PC-3 (cell line): ENCODE data around the gene EXOSC5. TPM values are rescaled to one million over a fixed set of nuclear protein-coding genes. Genes with fewer than 3 reads are reported as not detected.
"Not testable (repeated sequence)": the region's sequence is repeated elsewhere in the genome, so short reads cannot be mapped to it uniquely, and the experiment has no call there.

ENCODE experiments used
- ATAC-seq: fragments of 200-7000 bp; cut with Tn5 transposase; 2 replicates; pipeline ENCODE4 v1.9.1; 2020; ENCODE audit warnings: mild to moderate bottlenecking, moderate library complexity
- BruUV-seq: library from RNA; stranded (reverse); fragments of 400-500 nt; replicated peaks from 2 replicates; lab custom pipeline; 2021; lab: Mats Ljungman, UMichigan
- CTCF ChIA-PET: fragments of 300-600 bp; sonication (Branson Sonifier 250); formaldehyde crosslinking; loops from one replicate; lab custom pipeline; 2022; ENCODE audit warnings: antibody characterized with exemption; lab: Charles Lee
- POLR2A ChIA-PET: fragments of 300-600 bp; sonication (Branson Sonifier 250); formaldehyde crosslinking; loops from one replicate; lab custom pipeline; 2022; ENCODE audit warnings: antibody characterized with exemption; ENCODE audit not compliant: unreplicated experiment; lab: Charles Lee
- DNase-seq: peaks from one replicate; pipeline ENCODE4 v3.0.0-alpha.2; 2015
- H2AFZ ChIP-seq: fragments of 300-600 bp; sonication (generic); 2 replicates; pipeline ENCODE4 v1.6.0; 2016; ENCODE audit warnings: antibody characterized with exemption, low read length
- H3F3A ChIP-seq: fragments of 300-600 bp; sonication (generic); one replicate; pipeline ENCODE4 v1.6.0; 2017; ENCODE audit warnings: antibody characterized with exemption, low read length, control low read depth, mild to moderate bottlenecking; ENCODE audit not compliant: unreplicated experiment
- H3K27ac ChIP-seq: fragments of 300-600 bp; sonication (generic); 2 replicates; pipeline ENCODE4 v1.5.1; 2016; ENCODE audit warnings: mild to moderate bottlenecking, low read length
- H3K27me3 ChIP-seq: fragments of 300-600 bp; sonication (generic); 2 replicates; pipeline ENCODE4 v1.6.1; 2016; ENCODE audit warnings: low read length, mixed read lengths
- H3K36me3 ChIP-seq: fragments of 300-600 bp; sonication (generic); 2 replicates; pipeline ENCODE4 v1.6.1; 2016; ENCODE audit warnings: low read depth, mixed run types, low read length, mixed read lengths
- H3K4me1 ChIP-seq: fragments of 300-600 bp; sonication (generic); 2 replicates; pipeline ENCODE4 v1.5.1; 2016; ENCODE audit warnings: low read length; ENCODE audit not compliant: insufficient read depth
- H3K4me2 ChIP-seq: fragments of 300-600 bp; sonication (generic); 2 replicates; pipeline ENCODE4 v1.6.0; 2016; ENCODE audit warnings: low read length
- H3K4me3 ChIP-seq: fragments of 300-600 bp; sonication (generic); 2 replicates; pipeline ENCODE4 v1.5.1; 2016; ENCODE audit warnings: mild to moderate bottlenecking, low read length, mixed read lengths
- H3K79me2 ChIP-seq: fragments of 300-600 bp; sonication (generic); 2 replicates; pipeline ENCODE4 v1.6.1; 2017; ENCODE audit warnings: low read length, mixed read lengths
- H3K9ac ChIP-seq: fragments of 300-600 bp; sonication (generic); 2 replicates; pipeline ENCODE4 v1.6.0; 2016; ENCODE audit warnings: mild to moderate bottlenecking, low read length
- H3K9me2 ChIP-seq: fragments of 300-600 bp; sonication (generic); replicated peaks from 2 replicates; pipeline ENCODE4 v1.6.1; 2016; ENCODE audit warnings: mixed run types, low read length, mixed read lengths
- H3K9me3 ChIP-seq: fragments of 300-600 bp; sonication (generic); 2 replicates; pipeline ENCODE4 v1.6.1; 2016; ENCODE audit warnings: low read length, mixed read lengths
- H4K20me1 ChIP-seq: fragments of 300-600 bp; sonication (generic); 2 replicates; pipeline ENCODE4 v1.6.1; 2016; ENCODE audit warnings: low read length, mixed read lengths
- EZH2 ChIP-seq: fragments of 300-600 bp; sonication (generic); IDR thresholded peaks from one replicate; pipeline ENCODE4 v1.6.1; 2017; ENCODE audit warnings: antibody characterized with exemption, mild to moderate bottlenecking, low read length; ENCODE audit not compliant: unreplicated experiment
- EZH2phosphoT487 ChIP-seq: fragments of 300-600 bp; sonication (generic); IDR thresholded peaks from 2 replicates; pipeline ENCODE4 v1.6.1; 2018; ENCODE audit warnings: mild to moderate bottlenecking, antibody characterized with exemption, low read length, borderline replicate concordance
- intact Hi-C: fragments of 100-400 bp; cut with micrococcal nuclease; formaldehyde crosslinking; loops from 2 replicates; pipeline ENCODE4 v1.9.0; 2023
- total RNA-seq: library from RNA; depleted of rRNA; stranded (reverse); fragments of >200 nt; gene quantifications from 2 replicates; pipeline ENCODE4 v1.2.3, GENCODE V29; 2014
- TF ChIP-seq, protein P1 (sequence below): fragments of 300-600 bp; sonication (generic); conservative IDR thresholded peaks from 2 replicates; pipeline ENCODE4 v1.5.1; 2017; ENCODE audit warnings: antibody characterized with exemption, low read depth, mild to moderate bottlenecking, low read length

EXOSC5 gene
- total RNA-seq, 1 experiment from 2014 or later: 40.8 TPM

DNA sequence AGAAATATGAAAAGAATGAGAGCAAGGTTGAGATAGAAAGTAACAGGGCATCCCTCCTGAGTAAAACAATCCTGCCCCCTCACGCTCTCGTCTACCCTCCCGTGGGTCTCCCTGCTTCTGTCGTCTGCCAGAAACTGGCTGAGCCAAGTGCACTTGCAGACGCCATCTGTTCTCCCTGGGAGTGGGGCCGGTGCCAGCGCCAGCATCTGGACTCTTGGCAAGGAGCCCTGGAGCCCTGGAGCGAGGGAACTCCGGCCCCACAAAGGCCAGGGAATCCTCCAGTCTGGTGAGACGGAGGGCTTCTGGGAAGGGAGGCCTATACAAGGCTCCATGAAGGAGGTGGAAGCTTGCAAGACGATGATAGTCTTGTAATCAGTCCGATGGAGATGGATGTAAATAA is 23.2 kb downstream of the EXOSC5 start:
- H3K9me2 ChIP-seq: no peaks in the 10 kb centered on the region
- H3K36me3 ChIP-seq: no peaks in the 10 kb centered on the region
- no peak overlapping the region for H3K27ac ChIP-seq
- H3K4me1 ChIP-seq: no peaks in the 10 kb centered on the region
- no peak overlapping the region for H3K4me2 ChIP-seq
- H3K79me2 ChIP-seq: no peaks in the 10 kb centered on the region
- no peak for DNase-seq
- ChIA-PET CTCF (no interaction called here), POLR2A (no interaction called here)
- ATAC-seq: no peak
- TF ChIP-seq EZH2: no peak
- TF ChIP-seq, protein P1, sequence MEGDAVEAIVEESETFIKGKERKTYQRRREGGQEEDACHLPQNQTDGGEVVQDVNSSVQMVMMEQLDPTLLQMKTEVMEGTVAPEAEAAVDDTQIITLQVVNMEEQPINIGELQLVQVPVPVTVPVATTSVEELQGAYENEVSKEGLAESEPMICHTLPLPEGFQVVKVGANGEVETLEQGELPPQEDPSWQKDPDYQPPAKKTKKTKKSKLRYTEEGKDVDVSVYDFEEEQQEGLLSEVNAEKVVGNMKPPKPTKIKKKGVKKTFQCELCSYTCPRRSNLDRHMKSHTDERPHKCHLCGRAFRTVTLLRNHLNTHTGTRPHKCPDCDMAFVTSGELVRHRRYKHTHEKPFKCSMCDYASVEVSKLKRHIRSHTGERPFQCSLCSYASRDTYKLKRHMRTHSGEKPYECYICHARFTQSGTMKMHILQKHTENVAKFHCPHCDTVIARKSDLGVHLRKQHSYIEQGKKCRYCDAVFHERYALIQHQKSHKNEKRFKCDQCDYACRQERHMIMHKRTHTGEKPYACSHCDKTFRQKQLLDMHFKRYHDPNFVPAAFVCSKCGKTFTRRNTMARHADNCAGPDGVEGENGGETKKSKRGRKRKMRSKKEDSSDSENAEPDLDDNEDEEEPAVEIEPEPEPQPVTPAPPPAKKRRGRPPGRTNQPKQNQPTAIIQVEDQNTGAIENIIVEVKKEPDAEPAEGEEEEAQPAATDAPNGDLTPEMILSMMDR: no peak
- no peak overlapping the region for H3K4me3 ChIP-seq
- no peaks in the 10 kb centered on the region for H3F3A ChIP-seq
- no peaks in the 10 kb centered on the region for H3K27me3 ChIP-seq
- no peak overlapping the region for H3K9ac ChIP-seq
- H2AFZ ChIP-seq: no peak overlapping the region
- intact Hi-C loops: no loop called here
- no peaks in the 10 kb centered on the region for H4K20me1 ChIP-seq
- no TSS peak for BruUV-seq
- H3K9me3 ChIP-seq: no peaks in the 10 kb centered on the region

GRCh38 chr19:41372501-41372900 is 24.7 kb downstream of the EXOSC5 start:
- no peak for TF ChIP-seq EZH2
- TF ChIP-seq EZH2phosphoT487: no peak
- TF ChIP-seq, protein P1: no peak
- Histone ChIP-seq H3K4me1 (peaks cover 8% of the 10 kb centered on the region), H3K9ac (no peak overlapping the region), H3K36me3 (no peaks in the 10 kb centered on the region), H4K20me1 (no peaks in the 10 kb centered on the region), H3K27me3 (no peaks in the 10 kb centered on the region), H3K4me3 (no peak overlapping the region), H3K9me2 (no peaks in the 10 kb centered on the region), H3K4me2 (no peak overlapping the region), H3K27ac (no peak overlapping the region), H3K79me2 (no peaks in the 10 kb centered on the region), H3F3A (no peaks in the 10 kb centered on the region), H3K9me3 (no peaks in the 10 kb centered on the region), H2AFZ (no peak overlapping the region)
- ChIA-PET CTCF (no interaction called here), POLR2A (no interaction called here)
- DNase-seq: no peak
- intact Hi-C loops: no loop called here
- no peak for ATAC-seq
- BruUV-seq: no TSS peak

DNA sequence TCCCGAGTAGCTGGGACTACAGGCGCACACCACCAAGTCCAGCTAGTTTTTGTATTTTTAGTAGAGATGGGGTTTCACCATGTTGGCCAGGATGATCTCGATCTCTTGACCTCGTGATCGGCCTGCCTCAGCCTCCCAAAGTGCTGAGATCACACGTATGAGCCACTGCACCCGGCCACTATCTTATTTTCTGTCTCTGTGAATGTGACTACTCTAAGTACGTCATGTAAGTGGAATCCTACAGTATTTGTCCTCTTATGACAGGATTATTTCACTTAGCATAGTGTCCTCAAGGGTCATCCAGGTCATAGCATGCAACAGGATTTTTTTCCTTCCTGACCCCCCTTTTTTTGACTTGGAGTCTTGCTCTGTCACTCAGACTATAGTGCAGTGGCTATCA is 25.6 kb downstream of the EXOSC5 start:
- no peak overlapping the region for H2AFZ ChIP-seq
- no TSS peak for BruUV-seq
- no peaks in the 10 kb centered on the region for H4K20me1 ChIP-seq
- intact Hi-C loops: no loop called here
- no peaks in the 10 kb centered on the region for H3K9me2 ChIP-seq
- H3K4me2 ChIP-seq: no peak overlapping the region
- CTCF ChIA-PET: no interaction called here
- ATAC-seq: no peak
- peaks cover 9% of the 10 kb centered on the region for H3K4me1 ChIP-seq
- no peak overlapping the region for H3K27ac ChIP-seq
- DNase-seq: no peak
- H3K4me3 ChIP-seq: no peak overlapping the region
- H3K27me3 ChIP-seq: no peaks in the 10 kb centered on the region
- H3K9me3 ChIP-seq: no peaks in the 10 kb centered on the region
- no peak overlapping the region for H3K9ac ChIP-seq
- H3F3A ChIP-seq: no peaks in the 10 kb centered on the region
- no peaks in the 10 kb centered on the region for H3K36me3 ChIP-seq
- no peaks in the 10 kb centered on the region for H3K79me2 ChIP-seq
- POLR2A ChIA-PET: no interaction called here
- TF ChIP-seq, protein P1: no peak
- TF ChIP-seq EZH2phosphoT487 (no peak), EZH2 (no peak)

GRCh38 chr19:41371119-41371518 is 26.0 kb downstream of the EXOSC5 start:
- H3K4me1 ChIP-seq, H3K9me3 ChIP-seq, H3K9me2 ChIP-seq, POLR2A ChIA-PET, H3K79me2 ChIP-seq, H3K36me3 ChIP-seq, DNase-seq, H3K27me3 ChIP-seq, ATAC-seq, CTCF ChIA-PET, H3K9ac ChIP-seq, H2AFZ ChIP-seq, H3K4me2 ChIP-seq, intact Hi-C loops, H3F3A ChIP-seq, H3K4me3 ChIP-seq, H4K20me1 ChIP-seq, H3K27ac ChIP-seq, BruUV-seq: not testable (repeated sequence)
